NCI-H446 (cell line): ENCODE results near the gene EPSTI1.

ENCODE experiments used
- DNase-seq, 2 experiments: peaks; one replicate each; lab custom pipeline; 2025; lab: John Stamatoyannopoulos, UW

EPSTI1 gene

GRCh38 chr13:42849200-42849599, 142.8 kb downstream of the EPSTI1 start:
- no peak for DNase-seq

GRCh38 chr13:42847891-42848663, 144.0 kb downstream of the EPSTI1 start:
- no peak for DNase-seq

- DNase-seq: peak; percentile 61 to 84
Observed at GRCh38 chr13:42836930-42837690, 154.9 kb downstream of the EPSTI1 start.
